Stomach (tissue), 4 donors: Measurements from ENCODE around the gene PARD3.

Experiments
- CTCF ChIP-seq, 7 experiments: fragments of 450-650 bp in 4 of 7; fragments of 200-600 bp in 3 of 7; sonication (generic) in 3 of 7; IDR thresholded peaks; one replicate each; pipeline ENCODE4 v1.5.1; 2016 to 2019; ENCODE audit warnings: antibody characterized with exemption in 7 of 7, control low read depth in 2 of 7, mild to moderate bottlenecking in 1 of 7
- POLR2A ChIP-seq, 4 donors: fragments of 450-650 bp; IDR thresholded peaks; one replicate each; pipeline ENCODE4 v1.6.1; 2016; ENCODE audit warnings: antibody characterized with exemption in 4 of 4, control low read depth in 2 of 4, mild to moderate bottlenecking in 1 of 4, moderate library complexity in 1 of 4
- POLR2AphosphoS5 ChIP-seq, 3 donors: sonication (generic); formaldehyde crosslinking; IDR thresholded peaks; one replicate each; pipeline ENCODE4 v1.6.1; 2016; ENCODE audit warnings: antibody characterized with exemption in 3 of 3

GRCh38 chr10:34641147-34641912, 173.8 kb downstream of the PARD3 start:
- TF ChIP-seq POLR2A (IDR thresholded peaks at IDR 0.05), result no peak
- TF ChIP-seq POLR2AphosphoS5 (IDR thresholded peaks at IDR 0.05), result no peak
- TF ChIP-seq CTCF (IDR thresholded peaks at IDR 0.05), result no peak
